ENCODE data around the gene HIPK1.

- no peak for TF ChIP-seq CTCF (IDR thresholded peaks at IDR 0.05)
- no peak for TF ChIP-seq ZFX (IDR thresholded peaks at IDR 0.05; ENCODE audit: borderline replicate concordance)
These were observed 37.4 kb upstream of the HIPK1 start for GRCh38 chr1:113891631-113892220.

Data from 22Rv1 (cell line).